Panc1 (cell line): ENCODE measurements around the gene ZFP92. TPM values are rescaled to one million over a fixed set of nuclear protein-coding genes. Genes with fewer than 3 reads are reported as not detected.

Experiments used
- ATAC-seq: fragments of 200-7000 bp; cut with Tn5 transposase; 2 replicates; pipeline ENCODE4 v1.9.1; 2020; ENCODE audit warnings: mild to moderate bottlenecking, moderate library complexity
- BruUV-seq: library from RNA; stranded (reverse); fragments of 400-500 nt; replicated peaks from 2 replicates; lab custom pipeline; 2021; lab: Mats Ljungman, UMichigan
- CTCF ChIA-PET: fragments of 300-600 bp; sonication (Branson Sonifier 250); formaldehyde crosslinking; loops from one replicate; lab custom pipeline; 2022; ENCODE audit warnings: antibody characterized with exemption; lab: Charles Lee
- POLR2A ChIA-PET: fragments of 300-600 bp; sonication (Branson Sonifier 250); formaldehyde crosslinking; loops from one replicate; lab custom pipeline; 2022; ENCODE audit warnings: antibody characterized with exemption; lab: Charles Lee
- DNase-seq: peaks from one replicate; pipeline ENCODE4 v3.0.0-alpha.2; 2010; ENCODE audit warnings: low read depth, low spot score
- H3K27ac ChIP-seq: 2 replicates; pipeline ENCODE4 v1.5.1; 2011; ENCODE audit warnings: mild to moderate bottlenecking, low read length, inconsistent platforms
- H3K27me3 ChIP-seq: fragments of 200-500 bp; sonication (Bioruptor generic); 2 replicates; pipeline ENCODE4 v1.6.0; 2014; ENCODE audit warnings: low read length, inconsistent platforms; ENCODE audit not compliant: control insufficient read depth, insufficient read depth
- H3K36me3 ChIP-seq: fragments of 200-500 bp; sonication (Bioruptor generic); 2 replicates; pipeline ENCODE4 v1.5.1; 2014; ENCODE audit warnings: inconsistent platforms, mild to moderate bottlenecking, low read length, moderate library complexity; ENCODE audit not compliant: control insufficient read depth, insufficient read depth
- H3K4me1 ChIP-seq: 2 replicates; pipeline ENCODE4 v1.5.1; 2011; ENCODE audit warnings: inconsistent platforms, mild to moderate bottlenecking, low read length, moderate library complexity; ENCODE audit not compliant: control insufficient read depth, insufficient read depth
- H3K4me3 ChIP-seq, 2 experiments: 2 replicates each; pipeline ENCODE4 v1.5.1; 2011 to 2012; ENCODE audit warnings: low read depth in 2 of 2, low read length in 2 of 2, mild to moderate bottlenecking in 2 of 2, inconsistent platforms in 1 of 2, moderate library complexity in 1 of 2
- H3K9me3 ChIP-seq: fragments of 200-500 bp; sonication (Bioruptor generic); 2 replicates; pipeline ENCODE4 v1.5.1; 2014; ENCODE audit warnings: low read depth, mild to moderate bottlenecking, inconsistent platforms, low read length, moderate library complexity; ENCODE audit not compliant: control insufficient read depth, insufficient read depth
- POLR2AphosphoS5 ChIP-seq: IDR thresholded peaks from 2 replicates; pipeline ENCODE4 v1.6.1; 2012; ENCODE audit warnings: mild to moderate bottlenecking, low read depth, low read length, moderate library complexity
- SIN3A ChIP-seq: IDR thresholded peaks from 2 replicates; pipeline ENCODE4 v1.6.1; 2012; ENCODE audit warnings: low read depth, mild to moderate bottlenecking, low read length, moderate library complexity, borderline replicate concordance; ENCODE audit not compliant: insufficient read depth
- TCF7L2 ChIP-seq: IDR thresholded peaks from 2 replicates; pipeline ENCODE4 v1.6.1; 2011; ENCODE audit warnings: mild to moderate bottlenecking, low read depth, low read length, inconsistent platforms
- in situ Hi-C: cut with HindIII; loops from 2 replicates; pipeline ENCODE4 v1.10.0; 2016; ENCODE audit warnings: low sequenced_read_pairs, low pct_unique_long_range_greater_than_20kb
- intact Hi-C: fragments of 100-400 bp; cut with micrococcal nuclease; formaldehyde crosslinking; loops from one replicate; pipeline ENCODE4 v1.10.0; 2022; ENCODE audit not compliant: unreplicated experiment
- total RNA-seq: library from RNA; stranded (reverse); gene quantifications from one replicate; pipeline ENCODE4 v1.2.1, GENCODE V29; 2021; ENCODE audit not compliant: unreplicated experiment
- TF ChIP-seq, protein P1 (sequence below), 2 experiments: IDR thresholded peaks; 2 replicates each; pipeline ENCODE4 v1.6.1; 2011 to 2012; ENCODE audit warnings: low read depth in 2 of 2, control low read depth in 1 of 2, low read length in 1 of 2, mild to moderate bottlenecking in 1 of 2, moderate library complexity in 1 of 2; ENCODE audit not compliant: insufficient read depth in 1 of 2
- TF ChIP-seq, protein P2 (sequence below): fragments of 450-650 bp; IDR thresholded peaks from 2 replicates; pipeline ENCODE4 v1.5.1; 2017; ENCODE audit warnings: mild to moderate bottlenecking

The ZFP92 gene
- total RNA-seq, 1 experiment from 2014 or later, result 0.90 TPM

GRCh38 chrX:153457136-153457825 lies 46.0 kb downstream of the ZFP92 start:
- H3K36me3 ChIP-seq, result no peaks in the 10 kb centered on the region; the same call in 1 of the 2 replicates
- intact Hi-C loops (no loop called here), in situ Hi-C loops (no loop called here)
- POLR2A ChIA-PET, result no interaction called here
- H3K4me1 ChIP-seq, result no peaks in the 10 kb centered on the region
- no peak overlapping the region for H3K4me3 ChIP-seq
- H3K27me3 ChIP-seq, result no peaks in the 10 kb centered on the region
- TF ChIP-seq POLR2AphosphoS5, result no peak
- TF ChIP-seq, protein P1, sequence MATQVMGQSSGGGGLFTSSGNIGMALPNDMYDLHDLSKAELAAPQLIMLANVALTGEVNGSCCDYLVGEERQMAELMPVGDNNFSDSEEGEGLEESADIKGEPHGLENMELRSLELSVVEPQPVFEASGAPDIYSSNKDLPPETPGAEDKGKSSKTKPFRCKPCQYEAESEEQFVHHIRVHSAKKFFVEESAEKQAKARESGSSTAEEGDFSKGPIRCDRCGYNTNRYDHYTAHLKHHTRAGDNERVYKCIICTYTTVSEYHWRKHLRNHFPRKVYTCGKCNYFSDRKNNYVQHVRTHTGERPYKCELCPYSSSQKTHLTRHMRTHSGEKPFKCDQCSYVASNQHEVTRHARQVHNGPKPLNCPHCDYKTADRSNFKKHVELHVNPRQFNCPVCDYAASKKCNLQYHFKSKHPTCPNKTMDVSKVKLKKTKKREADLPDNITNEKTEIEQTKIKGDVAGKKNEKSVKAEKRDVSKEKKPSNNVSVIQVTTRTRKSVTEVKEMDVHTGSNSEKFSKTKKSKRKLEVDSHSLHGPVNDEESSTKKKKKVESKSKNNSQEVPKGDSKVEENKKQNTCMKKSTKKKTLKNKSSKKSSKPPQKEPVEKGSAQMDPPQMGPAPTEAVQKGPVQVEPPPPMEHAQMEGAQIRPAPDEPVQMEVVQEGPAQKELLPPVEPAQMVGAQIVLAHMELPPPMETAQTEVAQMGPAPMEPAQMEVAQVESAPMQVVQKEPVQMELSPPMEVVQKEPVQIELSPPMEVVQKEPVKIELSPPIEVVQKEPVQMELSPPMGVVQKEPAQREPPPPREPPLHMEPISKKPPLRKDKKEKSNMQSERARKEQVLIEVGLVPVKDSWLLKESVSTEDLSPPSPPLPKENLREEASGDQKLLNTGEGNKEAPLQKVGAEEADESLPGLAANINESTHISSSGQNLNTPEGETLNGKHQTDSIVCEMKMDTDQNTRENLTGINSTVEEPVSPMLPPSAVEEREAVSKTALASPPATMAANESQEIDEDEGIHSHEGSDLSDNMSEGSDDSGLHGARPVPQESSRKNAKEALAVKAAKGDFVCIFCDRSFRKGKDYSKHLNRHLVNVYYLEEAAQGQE (IDR thresholded peaks at IDR 0.05; ENCODE audit: insufficient read depth in 1 of 2, low read depth in 2 of 2, low read length in 1 of 2), result no peak
- TF ChIP-seq SIN3A, result no peak
- no peak for TF ChIP-seq TCF7L2
- TF ChIP-seq, protein P2, sequence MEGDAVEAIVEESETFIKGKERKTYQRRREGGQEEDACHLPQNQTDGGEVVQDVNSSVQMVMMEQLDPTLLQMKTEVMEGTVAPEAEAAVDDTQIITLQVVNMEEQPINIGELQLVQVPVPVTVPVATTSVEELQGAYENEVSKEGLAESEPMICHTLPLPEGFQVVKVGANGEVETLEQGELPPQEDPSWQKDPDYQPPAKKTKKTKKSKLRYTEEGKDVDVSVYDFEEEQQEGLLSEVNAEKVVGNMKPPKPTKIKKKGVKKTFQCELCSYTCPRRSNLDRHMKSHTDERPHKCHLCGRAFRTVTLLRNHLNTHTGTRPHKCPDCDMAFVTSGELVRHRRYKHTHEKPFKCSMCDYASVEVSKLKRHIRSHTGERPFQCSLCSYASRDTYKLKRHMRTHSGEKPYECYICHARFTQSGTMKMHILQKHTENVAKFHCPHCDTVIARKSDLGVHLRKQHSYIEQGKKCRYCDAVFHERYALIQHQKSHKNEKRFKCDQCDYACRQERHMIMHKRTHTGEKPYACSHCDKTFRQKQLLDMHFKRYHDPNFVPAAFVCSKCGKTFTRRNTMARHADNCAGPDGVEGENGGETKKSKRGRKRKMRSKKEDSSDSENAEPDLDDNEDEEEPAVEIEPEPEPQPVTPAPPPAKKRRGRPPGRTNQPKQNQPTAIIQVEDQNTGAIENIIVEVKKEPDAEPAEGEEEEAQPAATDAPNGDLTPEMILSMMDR, result no peak
- CTCF ChIA-PET, result interaction anchor here (0.6 to 0.7 kb wide), 2 partner anchors 236 to 646 kb away, joined by 3 read pairs; no protein-coding TSS in a partner anchor
- no TSS peak for BruUV-seq
- ATAC-seq (no peak), DNase-seq (no peak)
- no peak overlapping the region for H3K27ac ChIP-seq
- H3K9me3 ChIP-seq, result no peaks in the 10 kb centered on the region

DNA sequence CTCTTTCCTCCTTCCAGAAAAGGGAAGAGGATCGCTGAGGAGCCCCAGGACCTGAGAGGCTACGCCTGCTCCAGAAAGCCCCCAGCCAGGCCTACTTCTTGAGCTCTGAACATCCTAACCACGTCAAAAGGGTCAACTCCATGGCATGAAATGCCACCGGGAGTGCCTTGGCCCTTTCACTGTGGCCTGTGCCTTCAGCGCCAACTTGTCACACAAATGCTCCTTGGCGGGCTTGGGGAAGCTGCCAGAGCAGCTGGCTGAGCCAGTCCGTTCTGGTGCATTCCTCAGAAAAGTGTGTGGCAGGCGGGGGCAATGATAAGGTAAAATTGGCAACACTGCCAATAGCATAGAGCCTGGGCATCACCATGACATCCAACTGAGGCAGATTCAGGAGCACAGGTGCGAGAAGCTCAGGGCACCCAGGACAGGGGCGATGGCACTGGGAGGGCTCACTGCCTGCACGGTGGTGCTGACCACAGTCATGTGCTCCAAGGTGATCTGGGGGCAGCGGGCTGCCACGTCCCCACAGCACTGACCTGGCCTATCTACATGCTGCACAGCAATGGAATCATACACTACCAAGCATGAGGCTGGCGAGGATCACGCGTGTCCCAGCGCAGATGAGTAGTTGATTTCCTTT lies 46.7 kb downstream of the ZFP92 start:
- TF ChIP-seq POLR2AphosphoS5, result no peak
- TF ChIP-seq, protein P1 (IDR thresholded peaks at IDR 0.05; ENCODE audit: insufficient read depth in 1 of 2, low read depth in 2 of 2, low read length in 1 of 2), result no peak
- TF ChIP-seq TCF7L2, result no peak
- no TSS peak for BruUV-seq
- Histone ChIP-seq H3K27me3 (no peaks in the 10 kb centered on the region), H3K36me3 (no peaks in the 10 kb centered on the region; the same call in 1 of the 2 replicates), H3K4me1 (no peaks in the 10 kb centered on the region), H3K9me3 (no peaks in the 10 kb centered on the region), H3K27ac (no peak overlapping the region), H3K4me3 (no peak overlapping the region)
- intact Hi-C loops (no loop called here), in situ Hi-C loops (no loop called here)
- ChIA-PET POLR2A (no interaction called here), CTCF (interaction anchor here (0.6 kb wide), 1 partner anchor 236 kb away, joined by 3 read pairs; no protein-coding TSS in a partner anchor)
- ATAC-seq (no peak), DNase-seq (no peak)
